A673 (cell line): ENCODE results near the gene LTBP4. TPM values are rescaled to one million over a fixed set of nuclear protein-coding genes. Genes with fewer than 3 reads are reported as not detected.

Experiments used
- BruUV-seq: library from RNA; stranded (reverse); fragments of 400-500 nt; replicated peaks from 2 replicates; lab custom pipeline; 2021; lab: Mats Ljungman, UMichigan
- CTCF ChIA-PET: fragments of 300-600 bp; sonication (Branson Sonifier 250); formaldehyde crosslinking; loops from one replicate; lab custom pipeline; 2022; ENCODE audit warnings: antibody characterized with exemption; lab: Charles Lee
- POLR2A ChIA-PET: fragments of 300-600 bp; sonication (Branson Sonifier 250); formaldehyde crosslinking; loops from one replicate; lab custom pipeline; 2022; ENCODE audit warnings: antibody characterized with exemption; ENCODE audit not compliant: low non-redundant PET; lab: Charles Lee
- DNase-seq: peaks from one replicate; pipeline ENCODE4 v3.0.0-alpha.2; 2015; ENCODE audit warnings: low spot score
- H3K27ac ChIP-seq: fragments of 200-600 bp; sonication (generic); 2 replicates; pipeline ENCODE4 v1.5.1; 2016; ENCODE audit warnings: mixed run types, low read depth, mild to moderate bottlenecking, mixed read lengths, antibody characterized with exemption, low read length; ENCODE audit not compliant: poor library complexity, severe bottlenecking
- H3K27me3 ChIP-seq: fragments of 200-600 bp; sonication (generic); replicated peaks from 2 replicates; pipeline ENCODE4 v1.6.1; 2017; ENCODE audit warnings: mixed run types, low read depth, mild to moderate bottlenecking, mixed read lengths, antibody characterized with exemption, low read length; ENCODE audit not compliant: insufficient read depth, poor library complexity
- H3K36me3 ChIP-seq: fragments of 200-600 bp; sonication (generic); 2 replicates; pipeline ENCODE4 v1.6.1; 2016; ENCODE audit warnings: mixed run types, mild to moderate bottlenecking, mixed read lengths, antibody characterized with exemption, low read length; ENCODE audit not compliant: insufficient read depth, poor library complexity, severe bottlenecking
- H3K4me1 ChIP-seq: fragments of 200-600 bp; sonication (generic); 2 replicates; pipeline ENCODE4 v1.6.1; 2017; ENCODE audit warnings: mixed run types, mild to moderate bottlenecking, mixed read lengths, antibody characterized with exemption, low read length; ENCODE audit not compliant: insufficient read depth, poor library complexity, severe bottlenecking
- H3K4me3 ChIP-seq: fragments of 200-600 bp; sonication (generic); 2 replicates; pipeline ENCODE4 v1.5.1; 2016; ENCODE audit warnings: low read depth, mixed run types, mild to moderate bottlenecking, mixed read lengths, low read length; ENCODE audit not compliant: poor library complexity, severe bottlenecking
- H3K9me3 ChIP-seq: fragments of 200-600 bp; sonication (generic); 2 replicates; pipeline ENCODE4 v1.6.1; 2016; ENCODE audit warnings: mixed run types, low read depth, mild to moderate bottlenecking, mixed read lengths, antibody characterized with exemption, low read length; ENCODE audit not compliant: poor library complexity, severe bottlenecking
- CTCF ChIP-seq: fragments of 300-800, 200-600 bp; sonication (generic); conservative IDR thresholded peaks from 2 replicates; pipeline ENCODE4 v1.5.1; 2017; ENCODE audit warnings: low read depth, mild to moderate bottlenecking, antibody characterized with exemption, low read length, moderate library complexity, mixed read lengths
- EZH2 ChIP-seq: fragments of 200-600 bp; sonication (generic); IDR thresholded peaks from 2 replicates; pipeline ENCODE4 v1.6.1; 2017; ENCODE audit warnings: borderline replicate concordance, low read depth, mild to moderate bottlenecking, mixed read lengths, antibody characterized with exemption, low read length; ENCODE audit not compliant: poor library complexity, severe bottlenecking
- intact Hi-C: fragments of 100-400 bp; cut with micrococcal nuclease; formaldehyde crosslinking; loops from one replicate; pipeline ENCODE4 v1.10.0; 2022; ENCODE audit not compliant: unreplicated experiment
- total RNA-seq: library from RNA; stranded (reverse); gene quantifications from 2 replicates; pipeline ENCODE4 v1.2.3, GENCODE V29; 2021

LTBP4 gene
- total RNA-seq, 1 experiment from 2014 or later, result 139 TPM

DNA sequence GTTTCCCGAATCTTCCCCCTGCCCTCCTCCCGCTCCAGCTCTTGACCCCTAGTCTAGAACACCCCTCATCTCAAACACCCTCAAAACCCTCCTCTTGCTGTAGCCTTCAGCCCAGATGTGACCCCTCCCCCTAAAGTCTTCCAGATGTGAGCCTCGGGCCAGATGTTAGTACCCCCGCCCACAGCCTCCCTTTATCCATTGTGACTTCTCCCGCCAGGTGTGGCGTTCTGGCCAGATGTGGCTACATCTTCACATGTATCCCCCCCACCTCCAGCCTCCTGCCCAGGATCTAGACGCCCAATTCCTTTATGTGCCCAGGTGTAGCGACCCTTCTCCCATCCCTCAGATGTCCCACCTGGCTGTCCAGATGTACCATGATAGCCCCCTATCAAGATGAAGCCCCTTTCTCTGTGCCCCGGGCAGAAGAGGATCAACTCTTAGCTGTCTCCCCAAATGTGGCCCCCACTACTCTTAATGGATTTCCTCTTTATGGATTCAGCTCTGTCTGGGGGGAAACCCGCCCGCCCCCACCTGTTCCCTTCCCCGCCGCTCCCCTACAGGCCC lies 517 bp upstream of the LTBP4 start:
- Histone ChIP-seq H3K4me1 (peaks cover 47% of the 10 kb centered on the region), H3K9me3 (no peaks in the 10 kb centered on the region), H3K36me3 (no peaks in the 10 kb centered on the region), H3K27me3 (no peaks in the 10 kb centered on the region), H3K27ac (peak overlapping the region; percentile 90), H3K4me3 (peak overlapping the region; percentile 61)
- intact Hi-C loops, result loop anchor here (5.0 kb wide), 1 partner anchor 158 kb away; the partner anchor contains the start of gene SERTAD3
- DNase-seq, result no peak
- CTCF ChIA-PET, result interaction anchor here (0.9 to 2.3 kb wide), 2 partner anchors 14 to 77 kb away, joined by 3 to 8 read pairs; no protein-coding TSS in a partner anchor
- POLR2A ChIA-PET, result interaction anchor here (0.7 kb wide), 1 partner anchor 18 kb away, joined by 3 read pairs; no protein-coding TSS in a partner anchor
- no TSS peak for BruUV-seq
- TF ChIP-seq CTCF, result no peak
- TF ChIP-seq EZH2, result no peak

- TF ChIP-seq CTCF (no peak), EZH2 (no peak)
- ChIA-PET POLR2A (no interaction called here), CTCF (interaction anchor here (0.6 to 2.5 kb wide), 6 partner anchors 10 to 54 kb away, joined by 3 to 14 read pairs (median 8); no protein-coding TSS in a partner anchor)
- Histone ChIP-seq H3K27me3 (no peaks in the 10 kb centered on the region), H3K9me3 (no peaks in the 10 kb centered on the region), H3K27ac (peak overlapping the region; percentile 94), H3K4me1 (peaks cover 46% of the 10 kb centered on the region), H3K36me3 (no peaks in the 10 kb centered on the region), H3K4me3 (peak overlapping the region; percentile 61)
- intact Hi-C loops, result loop anchor here (5.0 kb wide), 1 partner anchor 161 kb away; the partner anchor contains the start of gene SERTAD3
- BruUV-seq, result TSS peak; percentile 86
- no peak for DNase-seq
These were observed 1.9 kb downstream of the LTBP4 start for GRCh38 chr19:40603071-40603388.

DNA sequence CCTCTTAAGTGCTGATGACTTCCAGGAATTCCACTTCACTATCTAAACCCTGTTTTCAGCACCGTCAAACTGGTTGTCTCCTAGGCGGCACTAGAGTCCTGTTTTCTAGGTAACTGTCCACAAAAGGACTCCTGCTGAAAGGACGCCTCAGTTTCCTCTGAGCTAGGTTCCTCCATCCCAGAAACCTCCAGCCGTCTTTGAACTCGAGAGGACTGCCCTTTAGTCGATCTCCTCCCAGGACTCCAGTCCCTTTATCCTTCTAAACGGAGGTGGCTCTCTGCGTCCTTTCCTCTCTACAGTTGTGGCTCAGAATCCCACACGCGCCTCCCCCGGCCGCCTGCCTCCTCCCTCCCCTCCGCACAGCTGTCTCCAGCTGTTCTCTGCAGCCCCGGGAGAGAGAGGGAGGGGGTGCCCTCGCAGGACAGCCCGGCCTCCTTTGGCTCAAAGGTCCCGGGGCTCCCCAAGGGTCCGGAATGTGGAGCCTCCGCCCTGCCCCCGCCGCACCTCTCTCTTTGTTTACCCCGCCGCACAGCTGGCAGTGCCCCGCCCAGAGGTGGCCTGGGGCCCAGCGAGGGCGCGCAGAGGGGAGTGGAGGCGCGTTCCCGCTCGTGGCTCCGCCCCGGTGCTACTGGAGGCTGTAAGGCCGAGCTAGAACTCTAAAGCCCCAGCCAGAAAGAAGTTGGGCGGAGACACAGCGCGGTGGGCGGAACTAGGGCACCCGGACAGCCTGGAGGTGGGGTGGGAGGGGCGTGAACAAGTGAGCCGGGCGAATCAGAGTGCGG lies 2.4 kb downstream of the LTBP4 start:
- CTCF ChIA-PET, result interaction anchor here (0.8 to 2.5 kb wide), 7 partner anchors 10 to 183 kb away, joined by 4 to 14 read pairs (median 9); no protein-coding TSS in a partner anchor
- intact Hi-C loops, result loop anchor here (1.0 to 5.0 kb wide), 2 partner anchors 11 to 161 kb away; partner anchors contain the start of gene SERTAD3
- BruUV-seq, result no TSS peak
- peaks cover 46% of the 10 kb centered on the region for H3K4me1 ChIP-seq
- POLR2A ChIA-PET, result interaction anchor here (0.8 to 1.0 kb wide), 2 partner anchors 9 to 174 kb away, joined by 3 to 6 read pairs; partner anchors contain the start of gene RAB4B
- TF ChIP-seq EZH2 (no peak), CTCF (no peak; the same call in 1 of the 2 replicates)
- H3K27ac ChIP-seq, result peak overlapping the region; percentile 94
- peak overlapping the region; percentile 61 for H3K4me3 ChIP-seq
- H3K27me3 ChIP-seq, result no peaks in the 10 kb centered on the region
- H3K36me3 ChIP-seq, result no peaks in the 10 kb centered on the region
- peak; percentile 100 for DNase-seq
- H3K9me3 ChIP-seq, result no peaks in the 10 kb centered on the region
